ENCODE data around the gene CNFN. TPM values are rescaled to one million over a fixed set of nuclear protein-coding genes. Genes with fewer than 3 reads are reported as not detected.
A peak's percentile ranks its signal among the peaks of the same experiment; 100 is the strongest.
"Not testable (repeated sequence)": the region's sequence is repeated elsewhere in the genome, so short reads cannot be mapped to it uniquely, and the experiment has no call there.

The CNFN gene
- total RNA-seq, 2 donors from 2014 or later: not detected

GRCh38 chr19:42345191-42345812 is 44.8 kb downstream of the CNFN start:
- DNase-seq (ENCODE audit: low spot score in 2 of 2) (no peak), ATAC-seq (no peak)
- Mint-ChIP-seq H3K36me3 (no peaks in the 10 kb centered on the region), H3K27ac (no peak overlapping the region), H3K9me3 (no peaks in the 10 kb centered on the region)

GRCh38 chr19:42344336-42344893 is 45.7 kb downstream of the CNFN start:
- DNase-seq (ENCODE audit: low spot score in 2 of 2) (no peak), ATAC-seq (no peak)
- Mint-ChIP-seq H3K36me3 (no peaks in the 10 kb centered on the region), H3K27ac (peak overlapping the region in 1 of 2 donors; percentile 41), H3K9me3 (no peaks in the 10 kb centered on the region)

- ATAC-seq: no peak
- DNase-seq (ENCODE audit: low spot score in 2 of 2): peak in 1 of 2 donors; percentile 22
- Mint-ChIP-seq H3K36me3 (no peaks in the 10 kb centered on the region), H3K9me3 (no peaks in the 10 kb centered on the region), H3K27ac (peak overlapping the region in 1 of 2 donors; percentile 41)
Observed at GRCh38 chr19:42343344-42344110, 46.6 kb downstream of the CNFN start.

GRCh38 chr19:42339922-42340321 is 50.2 kb downstream of the CNFN start:
- not testable (repeated sequence) for H3K36me3 Mint-ChIP-seq

GRCh38 chr19:42339126-42339860 is 50.8 kb downstream of the CNFN start:
- H3K36me3 Mint-ChIP-seq; ATAC-seq; DNase-seq (ENCODE audit: low spot score in 2 of 2); H3K9me3 Mint-ChIP-seq; H3K27ac Mint-ChIP-seq: not testable (repeated sequence)

More at GRCh38 chr19:42339922-42340321, 50.2 kb downstream of the CNFN start:
- not testable (repeated sequence) for H3K27ac Mint-ChIP-seq; H3K9me3 Mint-ChIP-seq; ATAC-seq; DNase-seq (ENCODE audit: low spot score in 2 of 2)

Other genes with a start within 250 kb of the CNFN start
- gene DEDD2, start 172.6 kb downstream of the CNFN start, total RNA-seq: 10 to 100 TPM; 28.7 to 39.3 TPM
- gene ZNF526, start 170.0 kb downstream of the CNFN start, total RNA-seq: 10 to 100 TPM; 13.2 to 14.5 TPM
- gene GSK3A, start 147.7 kb downstream of the CNFN start, total RNA-seq: 10 to 100 TPM; 38.1 to 39.5 TPM
- gene ERF, start 135.2 kb downstream of the CNFN start, total RNA-seq: 10 to 100 TPM; 48.8 to 67.8 TPM
- gene CIC, start 121.0 kb downstream of the CNFN start, total RNA-seq: 10 to 100 TPM; 87.7 to 90.6 TPM
- gene PRR19, start 88.2 kb downstream of the CNFN start, total RNA-seq: 1 to 10 TPM in 1 of 2 donors, under 1 TPM in 1; 0.93 to 1.6 TPM
- 10 to 100 TPM; 50.9 to 54.2 TPM for gene PAFAH1B3, start 87.7 kb downstream of the CNFN start, total RNA-seq
- gene TMEM145, start 77.0 kb downstream of the CNFN start, total RNA-seq: 1 to 10 TPM in 1 of 2 donors, under 1 TPM in 1; 0.16 to 1.8 TPM
- gene MEGF8, start 64.7 kb downstream of the CNFN start, total RNA-seq: 1 to 10 TPM; 2.1 to 8.6 TPM
- gene LIPE, start 37.1 kb upstream of the CNFN start, total RNA-seq: 10 to 100 TPM; 13.6 to 27.0 TPM
- gene CXCL17, start 52.6 kb upstream of the CNFN start, total RNA-seq: not detected
- 1 to 10 TPM; 5.3 to 6.4 TPM for gene CEACAM1, start 138.2 kb upstream of the CNFN start, total RNA-seq
- gene CEACAM8, start 204.6 kb upstream of the CNFN start, total RNA-seq: not detected